NCI-H2196 (cell line): ENCODE data around the gene RASSF6.
"Not testable (repeated sequence)": the region's sequence is repeated elsewhere in the genome, so short reads cannot be mapped to it uniquely, and the experiment has no call there.

Experiments
- DNase-seq: peaks from one replicate; lab custom pipeline; 2025; ENCODE audit not compliant: unreplicated experiment; lab: John Stamatoyannopoulos, UW

Gene RASSF6

GRCh38 chr4:73613130-73613529, 7.1 kb downstream of the RASSF6 start:
- no peak for DNase-seq

- no peak for DNase-seq
Measured at GRCh38 chr4:73612032-73612431, 8.2 kb downstream of the RASSF6 start.

GRCh38 chr4:73609706-73610105, 10.5 kb downstream of the RASSF6 start:
- DNase-seq = no peak

- peak; percentile 28 for DNase-seq
Measured at GRCh38 chr4:73608689-73609594, 11.3 kb downstream of the RASSF6 start.

- no peak for DNase-seq
Measured at GRCh38 chr4:73607375-73608033, 12.7 kb downstream of the RASSF6 start.

GRCh38 chr4:73606465-73606974, 13.7 kb downstream of the RASSF6 start:
- DNase-seq = peak; percentile 46

- no peak for DNase-seq
Measured at GRCh38 chr4:73603854-73604584, 16.2 kb downstream of the RASSF6 start.

GRCh38 chr4:73603271-73603710, 16.9 kb downstream of the RASSF6 start:
- DNase-seq = no peak

GRCh38 chr4:73600954-73601353, 19.3 kb downstream of the RASSF6 start:
- no peak for DNase-seq

- no peak for DNase-seq
Measured at GRCh38 chr4:73599182-73599581, 21.1 kb downstream of the RASSF6 start.

- no peak for DNase-seq
Measured at GRCh38 chr4:73597594-73597993, 22.6 kb downstream of the RASSF6 start.

- DNase-seq = not testable (repeated sequence)
Measured at GRCh38 chr4:73597183-73597582, 23.1 kb downstream of the RASSF6 start.

- DNase-seq = no peak
Measured at GRCh38 chr4:73596001-73596400, 24.2 kb downstream of the RASSF6 start.

GRCh38 chr4:73593631-73594241, 26.5 kb downstream of the RASSF6 start:
- no peak for DNase-seq

GRCh38 chr4:73589887-73590801, 30.1 kb downstream of the RASSF6 start:
- peak; percentile 48 for DNase-seq

GRCh38 chr4:73589261-73589847, 30.9 kb downstream of the RASSF6 start:
- DNase-seq = no peak

- no peak for DNase-seq
Measured at GRCh38 chr4:73588613-73589012, 31.6 kb downstream of the RASSF6 start.

- DNase-seq = no peak
Measured at GRCh38 chr4:73586666-73587065, 33.6 kb downstream of the RASSF6 start.

GRCh38 chr4:73586040-73586439, 34.2 kb downstream of the RASSF6 start:
- DNase-seq = no peak
